Ramos (cell line): ENCODE measurements around the gene BCL3.
"Not testable (repeated sequence)": the region's sequence is repeated elsewhere in the genome, so short reads cannot be mapped to it uniquely, and the experiment has no call there.

Source experiments
- in situ Hi-C: fragments of 300-500 bp; cut with MboI; formaldehyde crosslinking; loops from one replicate; pipeline ENCODE4 v1.14.3; 2022; ENCODE audit warnings: low sequenced_read_pairs; ENCODE audit not compliant: unreplicated experiment

BCL3 gene

GRCh38 chr19:44776402-44777096, 28.0 kb downstream of the BCL3 start:
- in situ Hi-C loops, result no loop called here

GRCh38 chr19:44777715-44778347, 29.3 kb downstream of the BCL3 start, which contains the start of gene CBLC:
CBLC (plus strand) TSS chr19:44777890; CDS start chr19:44777932, 42 bp downstream.
- in situ Hi-C loops, result no loop called here

- in situ Hi-C loops, result no loop called here
Measured at GRCh38 chr19:44779150-44779549, 30.6 kb downstream of the BCL3 start.

GRCh38 chr19:44781694-44782093, 33.2 kb downstream of the BCL3 start:
- in situ Hi-C loops, result not testable (repeated sequence)

- in situ Hi-C loops, result no loop called here
Measured at GRCh38 chr19:44782729-44783128, 34.2 kb downstream of the BCL3 start.

GRCh38 chr19:44783545-44783944, 35.0 kb downstream of the BCL3 start:
- in situ Hi-C loops, result no loop called here

- in situ Hi-C loops, result no loop called here
Measured at GRCh38 chr19:44785271-44785670, 36.8 kb downstream of the BCL3 start.

- in situ Hi-C loops, result no loop called here
Measured at GRCh38 chr19:44785993-44786392, 37.5 kb downstream of the BCL3 start.

GRCh38 chr19:44788971-44789370, 40.5 kb downstream of the BCL3 start:
- in situ Hi-C loops, result no loop called here

GRCh38 chr19:44789943-44790483, 41.5 kb downstream of the BCL3 start:
- in situ Hi-C loops, result no loop called here

- in situ Hi-C loops, result no loop called here
Measured at GRCh38 chr19:44792281-44792680, 43.8 kb downstream of the BCL3 start.

GRCh38 chr19:44794610-44795009, 46.1 kb downstream of the BCL3 start:
- in situ Hi-C loops, result no loop called here

GRCh38 chr19:44795398-44795987, 47.0 kb downstream of the BCL3 start:
- in situ Hi-C loops, result no loop called here

- in situ Hi-C loops, result no loop called here
Measured at GRCh38 chr19:44796701-44797115, 48.2 kb downstream of the BCL3 start.

GRCh38 chr19:44799627-44800346, 51.3 kb downstream of the BCL3 start:
- in situ Hi-C loops, result no loop called here

GRCh38 chr19:44800461-44800860, 52.0 kb downstream of the BCL3 start:
- in situ Hi-C loops, result no loop called here

GRCh38 chr19:44803442-44804428, 55.2 kb downstream of the BCL3 start:
- in situ Hi-C loops, result no loop called here

- in situ Hi-C loops, result no loop called here
Measured at GRCh38 chr19:44806291-44806690, 57.8 kb downstream of the BCL3 start.

GRCh38 chr19:44807162-44807561, 58.7 kb downstream of the BCL3 start:
- in situ Hi-C loops, result no loop called here
